ENCODE data around the gene G6PC3.

The G6PC3 gene

GRCh38 chr17:44061446-44061845 lies 9.1 kb upstream of the G6PC3 start:
- Histone ChIP-seq H3K4me3 (replicated peaks; ENCODE audit: insufficient read depth, low read length) (no peak overlapping the region), H3K27me3 (ENCODE audit: insufficient read depth, poor library complexity, severe bottlenecking) (no peaks in the 10 kb centered on the region), H3K27ac (replicated peaks) (no peak overlapping the region)
- no peak for DNase-seq (ENCODE audit: low read depth in 1 of 2, low spot score in 1 of 2)
- TF ChIP-seq SPI1 (IDR thresholded peaks at IDR 0.05; ENCODE audit: borderline replicate concordance, low read depth) (no peak), REST (IDR thresholded peaks at IDR 0.05; ENCODE audit: insufficient replicate concordance, low read depth) (no peak), GABPA (IDR thresholded peaks at IDR 0.05; ENCODE audit: low read depth) (no peak), POLR2AphosphoS5 (IDR thresholded peaks at IDR 0.05; ENCODE audit: low read depth) (no peak), CTCF (IDR thresholded peaks at IDR 0.05; ENCODE audit: insufficient read depth, low read length) (no peak)

GRCh38 chr17:44062871-44063270 lies 7.7 kb upstream of the G6PC3 start:
- Histone ChIP-seq H3K4me3 (replicated peaks; ENCODE audit: insufficient read depth, low read length) (no peak overlapping the region), H3K27me3 (ENCODE audit: insufficient read depth, poor library complexity, severe bottlenecking) (no peaks in the 10 kb centered on the region), H3K27ac (replicated peaks) (no peak overlapping the region)
- TF ChIP-seq GABPA (IDR thresholded peaks at IDR 0.05; ENCODE audit: low read depth) (no peak), SPI1 (IDR thresholded peaks at IDR 0.05; ENCODE audit: borderline replicate concordance, low read depth) (no peak), CTCF (IDR thresholded peaks at IDR 0.05; ENCODE audit: insufficient read depth, low read length) (no peak), POLR2AphosphoS5 (IDR thresholded peaks at IDR 0.05; ENCODE audit: low read depth) (no peak), REST (IDR thresholded peaks at IDR 0.05; ENCODE audit: insufficient replicate concordance, low read depth) (no peak)
- no peak for DNase-seq (ENCODE audit: low read depth in 1 of 2, low spot score in 1 of 2)

- DNase-seq (ENCODE audit: low read depth in 1 of 2, low spot score in 1 of 2) = no peak
- Histone ChIP-seq H3K4me3 (replicated peaks; ENCODE audit: insufficient read depth, low read length) (no peak overlapping the region), H3K27ac (replicated peaks) (no peak overlapping the region), H3K27me3 (ENCODE audit: insufficient read depth, poor library complexity, severe bottlenecking) (no peaks in the 10 kb centered on the region)
- no peak for TF ChIP-seq REST (IDR thresholded peaks at IDR 0.05; ENCODE audit: insufficient replicate concordance, low read depth)
- no peak for TF ChIP-seq SPI1 (IDR thresholded peaks at IDR 0.05; ENCODE audit: borderline replicate concordance, low read depth)
- no peak for TF ChIP-seq GABPA (IDR thresholded peaks at IDR 0.05; ENCODE audit: low read depth)
Observed at GRCh38 chr17:44063704-44064639, 6.6 kb upstream of the G6PC3 start.
